ENCODE measurements around the gene TSBP1. TPM values are rescaled to one million over a fixed set of nuclear protein-coding genes. Genes with fewer than 3 reads are reported as not detected.
"Not testable (repeated sequence)": the region's sequence is repeated elsewhere in the genome, so short reads cannot be mapped to it uniquely, and the experiment has no call there.

Gene TSBP1
- total and polyA plus RNA-seq, 4 donors, result not detected

DNA sequence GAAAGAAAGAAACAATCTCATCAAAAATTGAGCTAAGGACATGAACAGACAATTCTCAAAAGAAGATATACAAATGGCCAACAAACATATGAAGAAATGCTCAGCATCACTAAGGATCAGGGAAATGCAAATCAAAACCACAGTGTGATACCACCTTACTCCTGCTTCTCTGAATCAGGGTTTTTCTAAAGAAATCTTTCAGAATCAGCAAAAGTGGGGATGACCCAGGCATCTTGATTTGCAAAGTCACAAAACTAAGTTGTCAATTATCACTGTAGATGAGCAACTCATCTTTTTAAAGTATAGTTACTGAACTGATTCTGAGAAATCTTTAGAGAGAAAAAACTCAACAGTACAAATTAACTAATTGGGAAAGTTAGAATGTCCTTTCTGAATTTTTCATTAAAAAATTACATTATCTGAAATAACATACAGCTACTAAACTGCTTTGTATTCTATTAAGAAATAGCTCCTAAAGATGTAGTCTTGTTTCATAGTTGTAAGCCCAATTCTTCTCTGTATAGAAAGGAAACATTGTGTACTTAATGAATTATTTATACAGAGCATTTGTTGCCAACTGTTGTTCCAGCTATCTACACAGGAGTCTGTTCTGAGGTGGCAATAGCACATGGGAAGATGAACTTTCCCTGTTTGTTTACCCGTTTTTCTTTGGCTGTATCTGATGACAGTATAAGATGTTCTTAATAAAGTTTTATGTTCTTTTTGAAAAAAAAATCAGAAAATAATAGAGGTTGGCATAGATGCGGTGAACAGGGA is 97.7 kb downstream of the TSBP1 start:
- H3K27ac ChIP-seq (ENCODE audit: low read depth in 1 of 2, low read length in 2 of 2); ATAC-seq (ENCODE audit: low FRiP score); H3K36me3 ChIP-seq (ENCODE audit: control insufficient read depth in 1 of 2, insufficient read depth in 2 of 2, low read length in 1 of 2); H3K4me3 ChIP-seq (ENCODE audit: low read length in 2 of 2); H3K27me3 ChIP-seq (ENCODE audit: control insufficient read depth in 1 of 2, insufficient read depth in 2 of 2, low read length in 1 of 2); H3K9me3 ChIP-seq (ENCODE audit: control insufficient read depth, low read length); DNase-seq; intact Hi-C loops (cut with DNase I); H3K4me1 ChIP-seq (ENCODE audit: control insufficient read depth in 1 of 2, insufficient read depth in 2 of 2, low read length in 2 of 2): not testable (repeated sequence)
- WGBS, 2 donors, result 93 to 96% methylated on average over 2 of the region's 2 CpGs

DNA sequence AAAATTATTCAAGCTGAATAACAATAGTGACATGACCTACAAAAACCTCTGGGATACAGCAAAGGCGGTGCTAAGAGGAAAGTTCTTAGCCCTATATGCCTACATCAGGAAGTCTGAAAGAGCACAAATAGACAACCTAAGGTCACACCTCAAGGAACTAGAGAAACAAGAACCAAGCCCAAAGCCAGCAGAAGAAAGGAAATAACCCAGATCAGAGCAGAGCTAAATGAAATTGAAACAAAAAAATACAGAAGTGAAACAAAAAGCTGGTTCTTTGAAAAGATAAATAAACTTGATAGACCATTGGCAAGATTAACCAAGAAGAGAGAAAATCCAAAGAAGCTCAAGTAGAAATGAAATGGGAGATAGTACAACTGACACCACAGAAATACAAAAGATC is 100.3 kb downstream of the TSBP1 start:
- Histone ChIP-seq H3K27ac (ENCODE audit: low read depth in 1 of 2, low read length in 2 of 2) (no peak overlapping the region), H3K4me3 (ENCODE audit: low read length in 2 of 2) (no peak overlapping the region), H3K4me1 (ENCODE audit: control insufficient read depth in 1 of 2, insufficient read depth in 2 of 2, low read length in 2 of 2) (no peaks in the 10 kb centered on the region), H3K36me3 (ENCODE audit: control insufficient read depth in 1 of 2, insufficient read depth in 2 of 2, low read length in 1 of 2) (no peaks in the 10 kb centered on the region), H3K27me3 (ENCODE audit: control insufficient read depth in 1 of 2, insufficient read depth in 2 of 2, low read length in 1 of 2) (no peaks in the 10 kb centered on the region), H3K9me3 (ENCODE audit: control insufficient read depth, low read length) (no peaks in the 10 kb centered on the region)
- DNase-seq, result no peak
- intact Hi-C loops (cut with DNase I), result no loop called here
- no peak for ATAC-seq (ENCODE audit: low FRiP score)
- WGBS, 2 donors, result 95 to 99% methylated on average over 1 of the region's 1 CpG

DNA sequence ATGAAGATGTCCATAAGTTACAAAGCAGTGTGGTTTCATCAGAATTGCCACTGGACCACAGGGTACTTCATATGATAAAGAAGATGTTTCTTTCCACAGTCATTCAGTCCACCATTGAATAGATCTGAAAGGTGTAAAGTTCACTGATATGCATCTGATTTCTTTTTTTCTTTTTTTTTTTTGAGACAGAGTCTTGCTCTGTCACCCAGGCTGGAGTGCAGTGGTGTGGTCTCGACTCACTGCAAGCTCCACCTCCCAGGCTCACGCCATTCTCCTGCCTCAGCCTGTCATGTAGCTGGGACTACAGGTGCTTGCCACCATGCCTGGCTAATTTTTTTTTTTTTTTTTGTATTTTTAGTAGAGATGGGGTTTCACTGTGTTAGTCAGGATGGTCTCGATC is 103.2 kb downstream of the TSBP1 start:
- ATAC-seq (ENCODE audit: low FRiP score); H3K36me3 ChIP-seq (ENCODE audit: control insufficient read depth in 1 of 2, insufficient read depth in 2 of 2, low read length in 1 of 2); H3K27me3 ChIP-seq (ENCODE audit: control insufficient read depth in 1 of 2, insufficient read depth in 2 of 2, low read length in 1 of 2); H3K27ac ChIP-seq (ENCODE audit: low read depth in 1 of 2, low read length in 2 of 2); H3K9me3 ChIP-seq (ENCODE audit: control insufficient read depth, low read length); DNase-seq; intact Hi-C loops (cut with DNase I); H3K4me1 ChIP-seq (ENCODE audit: control insufficient read depth in 1 of 2, insufficient read depth in 2 of 2, low read length in 2 of 2); H3K4me3 ChIP-seq (ENCODE audit: low read length in 2 of 2): not testable (repeated sequence)
- 91 to 93% methylated on average over 2 to 3 of the region's 3 CpGs for WGBS, 2 donors

DNA sequence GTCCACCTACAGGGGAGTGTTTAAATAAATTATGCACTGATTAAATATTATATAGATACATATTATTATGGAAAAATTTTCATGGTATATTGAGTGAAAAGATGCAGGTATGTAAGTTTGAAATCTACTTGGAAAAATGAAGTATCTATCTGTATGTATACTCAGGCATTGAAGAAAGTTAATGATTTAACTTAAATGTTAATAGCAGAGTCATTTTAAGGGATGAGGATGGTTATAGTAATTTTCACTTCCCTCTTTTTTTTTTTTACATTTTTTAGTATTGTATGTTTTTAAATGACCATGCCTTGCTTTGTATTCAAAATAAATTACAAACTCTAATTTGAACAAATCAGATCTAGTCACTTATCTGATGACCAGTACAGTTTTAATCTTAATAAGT is 104.7 kb downstream of the TSBP1 start:
- Histone ChIP-seq H3K4me3 (ENCODE audit: low read length in 2 of 2) (no peak overlapping the region), H3K36me3 (ENCODE audit: control insufficient read depth in 1 of 2, insufficient read depth in 2 of 2, low read length in 1 of 2) (no peaks in the 10 kb centered on the region), H3K27ac (ENCODE audit: low read depth in 1 of 2, low read length in 2 of 2) (no peak overlapping the region), H3K4me1 (ENCODE audit: control insufficient read depth in 1 of 2, insufficient read depth in 2 of 2, low read length in 2 of 2) (no peaks in the 10 kb centered on the region), H3K27me3 (ENCODE audit: control insufficient read depth in 1 of 2, insufficient read depth in 2 of 2, low read length in 1 of 2) (no peaks in the 10 kb centered on the region), H3K9me3 (ENCODE audit: control insufficient read depth, low read length) (no peaks in the 10 kb centered on the region)
- ATAC-seq (ENCODE audit: low FRiP score) (no peak), DNase-seq (no peak)
- intact Hi-C loops (cut with DNase I), result no loop called here

DNA sequence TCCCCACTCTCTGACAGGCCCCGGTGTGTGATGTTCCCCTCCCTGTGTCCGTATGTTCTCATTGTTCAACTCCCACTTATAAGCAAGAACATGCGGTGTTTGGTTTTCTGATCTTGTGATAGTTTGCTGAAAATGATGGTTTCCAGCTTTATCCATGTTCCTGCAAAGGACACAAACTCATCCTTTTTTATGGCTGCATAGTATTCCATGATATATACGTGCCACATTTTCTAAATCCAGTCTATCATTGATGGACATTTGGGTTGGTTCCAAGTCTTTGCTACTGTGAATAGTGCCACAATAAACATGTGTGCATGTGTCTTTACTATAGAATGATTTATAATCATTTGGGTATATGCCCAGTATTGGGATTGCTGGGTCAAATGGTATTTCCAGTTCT is 114.4 kb downstream of the TSBP1 start:
- H3K4me1 ChIP-seq (ENCODE audit: control insufficient read depth in 1 of 2, insufficient read depth in 2 of 2, low read length in 2 of 2); ATAC-seq (ENCODE audit: low FRiP score); H3K9me3 ChIP-seq (ENCODE audit: control insufficient read depth, low read length); H3K36me3 ChIP-seq (ENCODE audit: control insufficient read depth in 1 of 2, insufficient read depth in 2 of 2, low read length in 1 of 2); DNase-seq; H3K27ac ChIP-seq (ENCODE audit: low read depth in 1 of 2, low read length in 2 of 2); H3K4me3 ChIP-seq (ENCODE audit: low read length in 2 of 2); H3K27me3 ChIP-seq (ENCODE audit: control insufficient read depth in 1 of 2, insufficient read depth in 2 of 2, low read length in 1 of 2): not testable (repeated sequence)
- 91% methylated on average over 4 of the region's 4 CpGs for WGBS, 2 donors
- intact Hi-C loops (cut with DNase I), result loop anchor here in 1 of 2 donors (10.0 kb wide), 1 partner anchor 142 kb away; no protein-coding TSS in a partner anchor

DNA sequence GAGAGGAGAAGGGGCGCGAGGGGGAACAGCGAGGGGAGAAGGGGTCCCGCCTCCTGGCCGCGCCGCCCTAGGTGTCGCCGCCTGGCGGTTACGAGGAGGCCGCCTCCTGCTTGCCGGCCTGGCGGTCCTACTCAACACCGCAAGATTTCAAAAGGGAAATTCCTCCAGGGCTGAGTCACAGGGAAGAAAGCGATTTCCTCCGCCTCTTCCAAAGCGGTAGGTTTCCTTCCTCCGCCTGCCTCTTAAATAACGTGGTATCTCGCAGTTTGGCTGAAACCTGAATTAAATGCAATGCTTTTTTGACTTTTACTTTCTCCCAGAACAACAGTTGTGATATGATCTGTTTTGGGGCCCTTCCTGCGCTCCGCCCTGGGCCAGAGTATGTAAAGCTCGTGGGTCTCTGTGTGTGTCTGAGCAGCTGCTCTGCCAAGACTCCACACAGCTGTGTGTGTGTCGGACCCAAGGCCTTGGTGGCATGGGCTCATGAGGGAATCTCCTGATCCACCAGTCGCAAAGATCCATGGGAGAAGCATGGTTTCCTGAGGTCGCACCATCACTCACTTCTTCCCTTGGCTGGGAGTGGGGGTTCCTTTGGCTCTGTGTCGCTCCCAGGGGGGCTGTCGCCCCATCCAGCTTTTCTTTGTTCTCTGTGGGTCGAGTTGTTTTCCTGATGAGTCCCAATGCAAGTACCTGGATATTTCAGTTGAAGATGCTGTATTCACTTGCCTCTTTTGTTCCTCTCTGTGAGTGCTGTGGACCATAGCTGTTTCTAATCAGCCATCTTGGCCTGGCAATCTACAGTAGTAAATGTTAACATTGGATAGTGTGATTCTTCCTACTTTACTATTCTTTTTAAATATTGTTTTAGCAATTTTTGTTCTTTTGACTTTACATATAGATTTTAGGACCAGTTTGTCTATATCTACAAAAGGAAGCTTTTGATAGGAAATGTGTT is 116.2 kb downstream of the TSBP1 start:
- 10 to 12% methylated on average over 27 to 30 of the region's 30 CpGs for WGBS, 2 donors
- Histone ChIP-seq H3K27me3 (ENCODE audit: control insufficient read depth in 1 of 2, insufficient read depth in 2 of 2, low read length in 1 of 2) (no peaks in the 10 kb centered on the region), H3K4me1 (ENCODE audit: control insufficient read depth in 1 of 2, insufficient read depth in 2 of 2, low read length in 2 of 2) (no peaks in the 10 kb centered on the region), H3K9me3 (ENCODE audit: control insufficient read depth, low read length) (no peaks in the 10 kb centered on the region), H3K36me3 (ENCODE audit: control insufficient read depth in 1 of 2, insufficient read depth in 2 of 2, low read length in 1 of 2) (no peaks in the 10 kb centered on the region), H3K4me3 (ENCODE audit: low read length in 2 of 2) (peak overlapping the region; percentile 10 to 50), H3K27ac (ENCODE audit: low read depth in 1 of 2, low read length in 2 of 2) (no peak overlapping the region)
- ATAC-seq (ENCODE audit: low FRiP score) (peak; percentile 94), DNase-seq (peak; percentile 80 to 90)
- intact Hi-C loops (cut with DNase I), result loop anchor here in 1 of 2 donors (10.0 kb wide), 1 partner anchor 141 kb away; no protein-coding TSS in a partner anchor

- Histone ChIP-seq H3K9me3 (ENCODE audit: control insufficient read depth, low read length) (no peaks in the 10 kb centered on the region), H3K4me1 (ENCODE audit: control insufficient read depth in 1 of 2, insufficient read depth in 2 of 2, low read length in 2 of 2) (no peaks in the 10 kb centered on the region), H3K27me3 (ENCODE audit: control insufficient read depth in 1 of 2, insufficient read depth in 2 of 2, low read length in 1 of 2) (no peaks in the 10 kb centered on the region), H3K27ac (ENCODE audit: low read depth in 1 of 2, low read length in 2 of 2) (no peak overlapping the region), H3K4me3 (ENCODE audit: low read length in 2 of 2) (peak overlapping the region; percentile 1 to 50), H3K36me3 (ENCODE audit: control insufficient read depth in 1 of 2, insufficient read depth in 2 of 2, low read length in 1 of 2) (no peaks in the 10 kb centered on the region)
- DNase-seq, result no peak
- peak; percentile 65 for ATAC-seq (ENCODE audit: low FRiP score)
- 6 to 10% methylated on average over 12 of the region's 12 CpGs for WGBS, 2 donors
- intact Hi-C loops (cut with DNase I), result loop anchor here in 1 of 2 donors (10.0 kb wide), 1 partner anchor 140 kb away; no protein-coding TSS in a partner anchor
Measured at GRCh38 chr6:32254761-32255198, 116.9 kb downstream of the TSBP1 start.

DNA sequence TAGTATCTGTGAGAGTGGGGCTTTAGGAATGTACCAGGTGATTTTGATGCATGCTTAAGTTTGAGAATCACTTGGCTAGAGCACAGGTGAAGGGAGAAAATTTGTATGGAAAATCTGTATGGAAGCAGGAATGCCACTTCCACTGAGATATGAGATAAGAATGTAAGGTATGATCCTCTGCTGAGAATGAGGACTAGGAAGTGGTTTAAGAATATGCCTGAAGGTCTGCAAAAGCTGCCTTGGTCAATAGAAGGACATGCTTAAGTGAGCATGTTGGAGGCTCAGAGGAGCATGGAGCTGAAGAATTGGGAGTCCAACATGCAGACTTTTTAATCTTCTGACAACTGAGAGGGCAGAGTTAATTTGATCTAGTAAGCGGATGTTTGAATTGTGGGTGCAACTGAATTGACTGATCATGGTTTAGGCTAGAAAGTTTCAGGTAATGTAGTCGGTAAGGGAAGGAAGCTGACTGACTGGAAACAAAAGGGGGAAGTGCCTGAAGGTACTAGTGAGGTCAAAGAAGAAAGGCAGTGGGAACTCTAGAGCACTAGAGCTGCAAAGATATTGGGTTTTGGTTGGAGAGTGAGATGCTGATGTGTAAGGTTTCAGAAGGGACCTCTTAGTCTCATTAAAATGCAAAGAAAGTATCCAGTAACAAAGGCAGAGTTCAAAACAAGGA is 119.2 kb downstream of the TSBP1 start:
- H3K4me1 ChIP-seq (ENCODE audit: control insufficient read depth in 1 of 2, insufficient read depth in 2 of 2, low read length in 2 of 2), result no peaks in the 10 kb centered on the region

More for the DNA sequence above, 119.2 kb downstream of the TSBP1 start:
- H3K36me3 ChIP-seq (ENCODE audit: control insufficient read depth in 1 of 2, insufficient read depth in 2 of 2, low read length in 1 of 2), result no peaks in the 10 kb centered on the region
- H3K4me3 ChIP-seq (ENCODE audit: low read length in 2 of 2), result no peak overlapping the region
- H3K9me3 ChIP-seq (ENCODE audit: control insufficient read depth, low read length), result no peaks in the 10 kb centered on the region
- WGBS, 2 donors, result 58 to 59% methylated on average over 2 of the region's 2 CpGs
- intact Hi-C loops (cut with DNase I), result loop anchor here in 1 of 2 donors (10.0 kb wide), 1 partner anchor 138 kb away; no protein-coding TSS in a partner anchor
- DNase-seq, result no peak
- ATAC-seq (ENCODE audit: low FRiP score), result no peak
- H3K27ac ChIP-seq (ENCODE audit: low read depth in 1 of 2, low read length in 2 of 2), result no peak overlapping the region
- no peaks in the 10 kb centered on the region for H3K27me3 ChIP-seq (ENCODE audit: control insufficient read depth in 1 of 2, insufficient read depth in 2 of 2, low read length in 1 of 2)
